Body of pancreas (tissue), 4 donors: ENCODE data around the gene BTNL8. TPM values are rescaled to one million over a fixed set of nuclear protein-coding genes. Genes with fewer than 3 reads are reported as not detected.

Source experiments
- ATAC-seq: fragments of 150-250 bp; one replicate; pipeline ENCODE4 v1.9.1; 2016
- DNase-seq, 4 donors: peaks; one replicate each; pipeline ENCODE4 v3.0.0-alpha.2; 2019
- H3K27ac ChIP-seq, 4 donors: fragments of 200-600 bp; sonication (generic); 1 replicate in 3 of 4; 2 replicates in 1 of 4; pipeline versions ENCODE4 v1.5.1 to v1.6.1; 2016 to 2019; ENCODE audit warnings: mild to moderate bottlenecking in 1 of 4, mixed read lengths in 1 of 4, moderate library complexity in 1 of 4
- H3K27me3 ChIP-seq, 2 donors: fragments of 200-600 bp; sonication (generic); one replicate each; pipeline ENCODE4 v1.6.0; 2016; ENCODE audit warnings: mild to moderate bottlenecking in 1 of 2
- H3K36me3 ChIP-seq, 2 donors: fragments of 200-600 bp; sonication (generic); replicated peaks in 1 of 2; 2 replicates each; pipeline ENCODE4 v1.5.1; 2016; ENCODE audit warnings: low read depth in 2 of 2; ENCODE audit not compliant: insufficient read depth in 1 of 2
- H3K4me1 ChIP-seq: fragments of 200-600 bp; sonication (generic); one replicate; pipeline ENCODE4 v1.6.0; 2016
- H3K4me3 ChIP-seq, 2 donors: fragments of 200-600 bp; sonication (generic); 1 replicate in 1 of 2; 2 replicates in 1 of 2; pipeline ENCODE4 v1.5.1; 2016 to 2019
- H3K9me3 ChIP-seq, 3 donors: fragments of 200-600 bp; sonication (generic); 1 replicate in 2 of 3; 2 replicates in 1 of 3; pipeline ENCODE4 v1.5.1; 2016
- POLR2A ChIP-seq, 3 donors: fragments of 450-650 bp; IDR thresholded peaks; one replicate each; pipeline ENCODE4 v1.6.1; 2016; ENCODE audit warnings: antibody characterized with exemption in 3 of 3, mild to moderate bottlenecking in 2 of 3
- WGBS, 2 donors: methylation state at CpG; one replicate each; pipeline ENCODE4 v1.1.5; 2017; 5-methylcytosine and 5-hydroxymethylcytosine counted together
- intact Hi-C: fragments of 100-400 bp; cut with DNase I; formaldehyde crosslinking; loops from one replicate; pipeline ENCODE4 v1.15.1; 2023
- total RNA-seq, 2 donors: library from RNA; depleted of rRNA; stranded (reverse); fragments of >200 nt; gene quantifications; one replicate each; pipeline ENCODE4 v1.1.0, GENCODE V29; 2016
- TF ChIP-seq, protein P1 (sequence below), 7 experiments: fragments of 450-650 bp in 4 of 7; fragments of 200-600 bp in 3 of 7; sonication (generic) in 3 of 7; IDR thresholded peaks; one replicate each; pipeline ENCODE4 v1.5.1; 2016 to 2019; ENCODE audit warnings: antibody characterized with exemption in 7 of 7

The BTNL8 gene
- total RNA-seq, 2 donors from 2014 or later, result 1.0 TPM; not detected in 1

DNA sequence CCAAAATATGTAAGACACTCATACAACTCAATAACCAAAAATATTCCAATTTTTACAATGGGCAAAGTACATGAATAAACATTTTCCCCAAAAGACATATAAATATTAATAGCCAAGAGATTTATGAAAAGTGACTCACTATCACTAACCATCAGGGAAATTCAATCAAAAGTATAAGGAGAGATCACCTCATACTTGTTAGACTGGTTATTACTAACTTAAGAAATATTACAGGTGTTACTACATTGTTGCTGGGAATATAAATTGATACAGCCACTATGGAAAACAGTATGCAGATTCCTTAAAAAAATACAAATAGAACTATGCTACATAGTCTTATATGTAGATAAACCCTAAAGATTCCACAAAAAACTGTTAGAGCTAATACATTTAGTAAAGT, 21.8 kb downstream of the BTNL8 start:
- no peak for ATAC-seq
- no peak overlapping the region for H3K27ac ChIP-seq
- no peaks in the 10 kb centered on the region for H3K36me3 ChIP-seq
- no peaks in the 10 kb centered on the region for H3K27me3 ChIP-seq
- no peak overlapping the region for H3K4me3 ChIP-seq
- TF ChIP-seq, protein P1, sequence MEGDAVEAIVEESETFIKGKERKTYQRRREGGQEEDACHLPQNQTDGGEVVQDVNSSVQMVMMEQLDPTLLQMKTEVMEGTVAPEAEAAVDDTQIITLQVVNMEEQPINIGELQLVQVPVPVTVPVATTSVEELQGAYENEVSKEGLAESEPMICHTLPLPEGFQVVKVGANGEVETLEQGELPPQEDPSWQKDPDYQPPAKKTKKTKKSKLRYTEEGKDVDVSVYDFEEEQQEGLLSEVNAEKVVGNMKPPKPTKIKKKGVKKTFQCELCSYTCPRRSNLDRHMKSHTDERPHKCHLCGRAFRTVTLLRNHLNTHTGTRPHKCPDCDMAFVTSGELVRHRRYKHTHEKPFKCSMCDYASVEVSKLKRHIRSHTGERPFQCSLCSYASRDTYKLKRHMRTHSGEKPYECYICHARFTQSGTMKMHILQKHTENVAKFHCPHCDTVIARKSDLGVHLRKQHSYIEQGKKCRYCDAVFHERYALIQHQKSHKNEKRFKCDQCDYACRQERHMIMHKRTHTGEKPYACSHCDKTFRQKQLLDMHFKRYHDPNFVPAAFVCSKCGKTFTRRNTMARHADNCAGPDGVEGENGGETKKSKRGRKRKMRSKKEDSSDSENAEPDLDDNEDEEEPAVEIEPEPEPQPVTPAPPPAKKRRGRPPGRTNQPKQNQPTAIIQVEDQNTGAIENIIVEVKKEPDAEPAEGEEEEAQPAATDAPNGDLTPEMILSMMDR (IDR thresholded peaks at IDR 0.05), result no peak
- TF ChIP-seq POLR2A (IDR thresholded peaks at IDR 0.05), result no peak
- no peak for DNase-seq
- H3K4me1 ChIP-seq, result no peaks in the 10 kb centered on the region
- intact Hi-C loops, result no loop called here
- H3K9me3 ChIP-seq, result no peaks in the 10 kb centered on the region

DNA sequence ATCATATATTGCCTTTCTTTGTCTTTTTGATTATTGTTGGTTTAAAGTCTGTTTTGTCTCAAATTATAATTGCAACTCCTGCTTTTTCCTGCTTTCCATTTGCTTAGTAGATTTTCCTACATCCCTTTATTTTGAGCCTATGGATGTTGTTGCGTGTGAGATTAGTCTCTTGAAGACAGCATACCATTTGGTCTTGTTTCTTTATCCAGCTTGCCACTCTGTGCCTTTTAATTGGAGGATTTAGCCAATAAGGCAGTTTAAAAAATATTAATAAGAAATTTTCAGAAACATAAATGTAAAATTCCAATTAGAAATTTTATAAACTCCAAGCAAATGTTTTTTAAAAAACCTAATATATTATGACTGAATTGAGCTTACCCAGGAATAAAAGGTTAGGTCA, 24.0 kb downstream of the BTNL8 start:
- TF ChIP-seq POLR2A (IDR thresholded peaks at IDR 0.05), result no peak
- TF ChIP-seq, protein P1 (IDR thresholded peaks at IDR 0.05), result no peak
- intact Hi-C loops, result no loop called here
- no peak for DNase-seq
- Histone ChIP-seq H3K4me3 (no peak overlapping the region), H3K4me1 (no peaks in the 10 kb centered on the region), H3K36me3 (no peaks in the 10 kb centered on the region), H3K27me3 (no peaks in the 10 kb centered on the region), H3K27ac (no peak overlapping the region), H3K9me3 (no peaks in the 10 kb centered on the region)
- 48 to 86% methylated on average over 1 of the region's 1 CpG for WGBS, 2 donors
- no peak for ATAC-seq

DNA sequence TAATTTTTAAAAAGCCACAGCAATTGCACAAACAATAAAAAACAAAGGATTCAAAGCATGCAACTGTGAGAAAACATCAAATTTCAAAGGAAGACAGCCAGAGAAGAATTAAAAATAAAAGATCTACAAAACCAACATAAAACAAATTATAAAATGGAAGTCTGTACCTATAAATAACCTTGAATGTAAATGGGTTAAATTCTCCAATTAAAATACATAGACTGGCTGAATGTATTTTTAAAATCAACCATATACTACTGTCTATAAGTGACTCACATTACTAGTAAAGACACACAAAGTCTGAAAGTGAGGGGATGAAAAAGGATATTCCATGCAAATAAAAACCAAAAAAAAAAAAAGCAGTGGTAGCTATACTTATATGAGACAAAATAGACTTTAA, 33.7 kb downstream of the BTNL8 start:
- Histone ChIP-seq H3K27me3 (no peaks in the 10 kb centered on the region), H3K36me3 (no peaks in the 10 kb centered on the region), H3K4me1 (no peaks in the 10 kb centered on the region), H3K4me3 (no peak overlapping the region), H3K9me3 (peaks cover 0 to 5% (median 0%) of the 10 kb centered on the region in 3 donors), H3K27ac (no peak overlapping the region)
- TF ChIP-seq, protein P1 (IDR thresholded peaks at IDR 0.05), result no peak
- no peak for TF ChIP-seq POLR2A (IDR thresholded peaks at IDR 0.05)
- DNase-seq (no peak), ATAC-seq (no peak)
- intact Hi-C loops, result no loop called here

DNA sequence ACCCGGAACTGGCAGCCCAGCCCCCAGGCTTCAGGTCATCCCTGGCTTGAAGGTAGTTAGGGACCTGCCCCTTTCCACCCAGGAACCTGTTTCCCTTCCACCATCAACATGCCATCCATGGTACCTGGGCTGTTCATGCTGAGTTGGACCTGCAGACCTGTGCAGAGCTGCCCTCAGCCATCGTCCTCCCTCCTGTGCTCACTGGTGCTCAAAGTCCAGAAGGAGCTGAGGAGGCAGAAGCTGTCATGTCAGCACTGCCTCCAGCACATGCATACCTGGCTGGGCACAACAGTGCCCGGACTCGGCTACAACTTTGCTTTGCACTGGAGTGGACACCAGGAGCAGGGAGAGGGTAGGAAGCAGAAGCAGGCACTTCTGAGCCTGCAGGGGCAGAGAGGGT, 36.2 kb downstream of the BTNL8 start:
- H3K4me1 ChIP-seq, result no peaks in the 10 kb centered on the region
- intact Hi-C loops, result no loop called here
- H3K4me3 ChIP-seq, result no peak overlapping the region
- no peak for DNase-seq
- no peak for ATAC-seq
- H3K36me3 ChIP-seq, result no peaks in the 10 kb centered on the region
- H3K27me3 ChIP-seq, result no peaks in the 10 kb centered on the region
- no peak overlapping the region for H3K27ac ChIP-seq
- no peak for TF ChIP-seq POLR2A (IDR thresholded peaks at IDR 0.05)
- TF ChIP-seq, protein P1 (IDR thresholded peaks at IDR 0.05), result no peak
- 64 to 69% methylated on average over 2 to 4 of the region's 4 CpGs for WGBS, 2 donors
- H3K9me3 ChIP-seq, result peaks cover 0 to 5% (median 0%) of the 10 kb centered on the region in 3 donors

DNA sequence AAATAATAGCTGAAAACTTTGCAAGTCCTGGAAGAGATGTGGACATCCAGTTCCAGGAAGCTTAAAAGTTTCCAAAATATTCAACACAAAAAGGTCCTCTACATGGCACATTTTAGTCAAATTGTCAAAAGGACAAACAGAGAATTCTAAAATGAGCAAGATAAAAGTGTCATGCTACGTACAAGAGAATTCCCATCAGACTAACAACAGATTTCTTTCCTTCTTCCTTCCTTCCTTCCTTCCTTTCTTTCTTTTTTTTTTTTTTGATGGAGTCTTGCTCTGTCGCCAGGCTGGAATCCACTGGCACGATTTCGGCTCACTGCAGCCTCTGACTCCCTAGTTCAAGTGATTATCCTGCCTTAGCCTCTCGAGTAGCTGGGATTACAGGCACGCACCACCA, 39.3 kb downstream of the BTNL8 start:
- H3K36me3 ChIP-seq, result no peaks in the 10 kb centered on the region
- peaks cover 0 to 5% (median 0%) of the 10 kb centered on the region in 3 donors for H3K9me3 ChIP-seq
- no peaks in the 10 kb centered on the region for H3K27me3 ChIP-seq
- intact Hi-C loops, result no loop called here
- TF ChIP-seq, protein P1 (IDR thresholded peaks at IDR 0.05), result no peak
- TF ChIP-seq POLR2A (IDR thresholded peaks at IDR 0.05), result no peak
- no peak overlapping the region for H3K4me3 ChIP-seq
- DNase-seq (no peak), ATAC-seq (no peak)
- no peaks in the 10 kb centered on the region for H3K4me1 ChIP-seq
- 64 to 77% methylated on average over 6 of the region's 6 CpGs for WGBS, 2 donors
- no peak overlapping the region for H3K27ac ChIP-seq
